Nephron (organoid): ENCODE results near the gene FBXL5.

Source experiments
- H3K27ac Mint-ChIP-seq, 3 experiments: 2 replicates each; pipeline ENCODE4 v1.8.0; 2020; ENCODE audit warnings: mixed read lengths in 3 of 3, mild to moderate bottlenecking in 2 of 3, moderate library complexity in 1 of 3
- H3K27me3 Mint-ChIP-seq: 2 replicates; pipeline ENCODE4 v1.8.0; 2021; ENCODE audit warnings: low read depth, mild to moderate bottlenecking, moderate library complexity, mixed read lengths
- H3K36me3 Mint-ChIP-seq: 2 replicates; pipeline ENCODE4 v1.8.0; 2020; ENCODE audit warnings: low read depth, mixed read lengths
- H3K4me1 Mint-ChIP-seq: 2 replicates; pipeline ENCODE4 v1.8.0; 2020; ENCODE audit warnings: mixed read lengths
- H3K4me3 Mint-ChIP-seq, 3 experiments: 2 replicates each; pipeline ENCODE4 v1.8.0; 2020; ENCODE audit warnings: mild to moderate bottlenecking in 3 of 3, mixed read lengths in 3 of 3, moderate library complexity in 2 of 3
- H3K9me3 Mint-ChIP-seq: 2 replicates; pipeline ENCODE4 v1.8.0; 2020; ENCODE audit warnings: mixed read lengths
- CTCF ChIP-seq, 3 experiments: fragments of 200-600 bp; sonication (generic); IDR thresholded peaks; one replicate each; pipeline ENCODE4 v1.5.0; 2021; ENCODE audit warnings: antibody characterized with exemption in 3 of 3; ENCODE audit not compliant: unreplicated experiment in 3 of 3

FBXL5 gene

GRCh38 chr4:15654593-15655222 is 449 bp downstream of the FBXL5 start:
- Mint-ChIP-seq H3K4me1 (peaks cover 52% of the 10 kb centered on the region), H3K36me3 (no peaks in the 10 kb centered on the region), H3K4me3 (peak overlapping the region; percentile 97 to 100 (median 100)), H3K27ac (peak overlapping the region; percentile 99 to 100 (median 100)), H3K27me3 (no peaks in the 10 kb centered on the region), H3K9me3 (no peaks in the 10 kb centered on the region)
- no peak for TF ChIP-seq CTCF (IDR thresholded peaks at IDR 0.05; ENCODE audit: unreplicated experiment in 3 of 3)

- no peaks in the 10 kb centered on the region for H3K27me3 Mint-ChIP-seq
- peaks cover 54% of the 10 kb centered on the region for H3K4me1 Mint-ChIP-seq
- no peaks in the 10 kb centered on the region for H3K9me3 Mint-ChIP-seq
- H3K36me3 Mint-ChIP-seq = no peaks in the 10 kb centered on the region
- peak overlapping the region; percentile 97 to 100 (median 100) for H3K4me3 Mint-ChIP-seq
- H3K27ac Mint-ChIP-seq = peak overlapping the region; percentile 99 to 100 (median 99)
- TF ChIP-seq CTCF (IDR thresholded peaks at IDR 0.05; ENCODE audit: unreplicated experiment in 3 of 3) = no peak
These were observed 1.1 kb downstream of the FBXL5 start for GRCh38 chr4:15653864-15654592.

DNA sequence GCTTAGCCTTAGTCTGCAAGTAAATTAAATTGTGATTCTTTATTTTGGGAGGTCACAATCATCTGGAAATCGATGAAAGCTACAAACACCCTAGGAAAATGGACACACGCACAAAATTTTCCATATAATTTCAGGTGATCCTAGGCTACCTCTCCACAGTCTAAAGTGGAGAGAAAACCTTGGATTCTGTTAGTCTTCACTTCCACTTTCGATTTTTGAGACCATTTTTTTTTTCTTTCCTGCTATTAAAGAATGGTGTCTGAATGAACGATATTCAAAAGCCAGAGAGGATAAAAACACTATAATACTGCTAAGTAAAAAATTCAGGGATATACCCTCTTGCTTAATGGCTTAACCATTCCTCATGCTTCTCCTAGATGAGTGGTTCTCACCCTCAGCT is 1.7 kb downstream of the FBXL5 start:
- H3K36me3 Mint-ChIP-seq = no peaks in the 10 kb centered on the region
- H3K27ac Mint-ChIP-seq = peak overlapping the region; percentile 99 to 100 (median 99)
- no peak for TF ChIP-seq CTCF (IDR thresholded peaks at IDR 0.05; ENCODE audit: unreplicated experiment in 3 of 3)
- peaks cover 57% of the 10 kb centered on the region for H3K4me1 Mint-ChIP-seq
- no peaks in the 10 kb centered on the region for H3K9me3 Mint-ChIP-seq
- H3K4me3 Mint-ChIP-seq = peak overlapping the region; percentile 97 to 100 (median 100)
- no peaks in the 10 kb centered on the region for H3K27me3 Mint-ChIP-seq

DNA sequence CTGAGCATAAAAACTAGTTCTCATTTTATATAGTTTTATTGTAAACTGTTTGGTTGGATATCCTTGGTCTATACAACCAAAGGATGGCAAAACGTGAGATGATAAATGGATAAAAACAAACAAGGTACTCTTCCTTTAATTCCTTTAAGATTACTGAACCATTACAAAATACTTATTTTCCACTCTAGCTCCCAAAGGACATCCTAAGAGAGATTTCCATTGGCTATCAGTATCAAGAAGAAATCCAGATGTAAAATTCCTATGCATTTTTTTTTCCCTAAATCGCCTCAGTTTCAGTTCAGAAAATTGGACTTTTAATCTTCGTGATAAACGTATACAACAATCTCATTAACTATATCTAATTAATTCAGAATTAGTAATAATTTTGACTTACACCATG is 2.3 kb downstream of the FBXL5 start:
- Mint-ChIP-seq H3K9me3 (no peaks in the 10 kb centered on the region), H3K4me1 (peaks cover 59% of the 10 kb centered on the region), H3K36me3 (no peaks in the 10 kb centered on the region), H3K27ac (peak overlapping the region; percentile 99 to 100 (median 99)), H3K4me3 (peak overlapping the region; percentile 97 to 100 (median 100)), H3K27me3 (no peaks in the 10 kb centered on the region)
- no peak for TF ChIP-seq CTCF (IDR thresholded peaks at IDR 0.05; ENCODE audit: unreplicated experiment in 3 of 3)

GRCh38 chr4:15652191-15652590 is 3.0 kb downstream of the FBXL5 start:
- no peak for TF ChIP-seq CTCF (IDR thresholded peaks at IDR 0.05; ENCODE audit: unreplicated experiment in 3 of 3)
- peak overlapping the region; percentile 99 to 100 (median 99) for H3K27ac Mint-ChIP-seq
- no peaks in the 10 kb centered on the region for H3K9me3 Mint-ChIP-seq
- peaks cover 54% of the 10 kb centered on the region for H3K4me1 Mint-ChIP-seq
- no peaks in the 10 kb centered on the region for H3K36me3 Mint-ChIP-seq
- no peaks in the 10 kb centered on the region for H3K27me3 Mint-ChIP-seq
- peak overlapping the region; percentile 63 to 100 (median 65) for H3K4me3 Mint-ChIP-seq
